Lower leg skin (tissue), 3 donors: ENCODE results near the gene CTSF.

Experiments used
- CTCF ChIP-seq, 3 donors: fragments of 450-650 bp; IDR thresholded peaks; one replicate each; pipeline ENCODE4 v1.5.1; 2016; ENCODE audit warnings: antibody characterized with exemption in 3 of 3, mild to moderate bottlenecking in 3 of 3, moderate library complexity in 2 of 3
- POLR2A ChIP-seq, 2 donors: fragments of 450-650 bp; IDR thresholded peaks; one replicate each; pipeline ENCODE4 v1.6.1; 2016 to 2017; ENCODE audit warnings: antibody characterized with exemption in 2 of 2, mild to moderate bottlenecking in 1 of 2, moderate library complexity in 1 of 2

GRCh38 chr11:66542362-66542761, 26.0 kb downstream of the CTSF start:
- TF ChIP-seq CTCF (IDR thresholded peaks at IDR 0.05) (no peak), POLR2A (IDR thresholded peaks at IDR 0.05) (no peak)
